Panc1 (cell line): ENCODE data around the gene ARID5B. TPM values are rescaled to one million over a fixed set of nuclear protein-coding genes. Genes with fewer than 3 reads are reported as not detected.

ENCODE experiments used
- ATAC-seq: fragments of 200-7000 bp; cut with Tn5 transposase; 2 replicates; pipeline ENCODE4 v1.9.1; 2020; ENCODE audit warnings: mild to moderate bottlenecking, moderate library complexity
- BruUV-seq: library from RNA; stranded (reverse); fragments of 400-500 nt; replicated peaks from 2 replicates; lab custom pipeline; 2021; lab: Mats Ljungman, UMichigan
- CTCF ChIA-PET: fragments of 300-600 bp; sonication (Branson Sonifier 250); formaldehyde crosslinking; loops from one replicate; lab custom pipeline; 2022; ENCODE audit warnings: antibody characterized with exemption; lab: Charles Lee
- POLR2A ChIA-PET: fragments of 300-600 bp; sonication (Branson Sonifier 250); formaldehyde crosslinking; loops from one replicate; lab custom pipeline; 2022; ENCODE audit warnings: antibody characterized with exemption; lab: Charles Lee
- DNase-seq: peaks from one replicate; pipeline ENCODE4 v3.0.0-alpha.2; 2010; ENCODE audit warnings: low read depth, low spot score
- H3K27ac ChIP-seq: 2 replicates; pipeline ENCODE4 v1.5.1; 2011; ENCODE audit warnings: mild to moderate bottlenecking, low read length, inconsistent platforms
- H3K27me3 ChIP-seq: fragments of 200-500 bp; sonication (Bioruptor generic); 2 replicates; pipeline ENCODE4 v1.6.0; 2014; ENCODE audit warnings: low read length, inconsistent platforms; ENCODE audit not compliant: control insufficient read depth, insufficient read depth
- H3K36me3 ChIP-seq: fragments of 200-500 bp; sonication (Bioruptor generic); 2 replicates; pipeline ENCODE4 v1.5.1; 2014; ENCODE audit warnings: inconsistent platforms, mild to moderate bottlenecking, low read length, moderate library complexity; ENCODE audit not compliant: control insufficient read depth, insufficient read depth
- H3K4me1 ChIP-seq: 2 replicates; pipeline ENCODE4 v1.5.1; 2011; ENCODE audit warnings: inconsistent platforms, mild to moderate bottlenecking, low read length, moderate library complexity; ENCODE audit not compliant: control insufficient read depth, insufficient read depth
- H3K4me3 ChIP-seq, 2 experiments: 2 replicates each; pipeline ENCODE4 v1.5.1; 2011 to 2012; ENCODE audit warnings: low read depth in 2 of 2, low read length in 2 of 2, mild to moderate bottlenecking in 2 of 2, inconsistent platforms in 1 of 2, moderate library complexity in 1 of 2
- H3K9me3 ChIP-seq: fragments of 200-500 bp; sonication (Bioruptor generic); 2 replicates; pipeline ENCODE4 v1.5.1; 2014; ENCODE audit warnings: low read depth, mild to moderate bottlenecking, inconsistent platforms, low read length, moderate library complexity; ENCODE audit not compliant: control insufficient read depth, insufficient read depth
- POLR2AphosphoS5 ChIP-seq: IDR thresholded peaks from 2 replicates; pipeline ENCODE4 v1.6.1; 2012; ENCODE audit warnings: mild to moderate bottlenecking, low read depth, low read length, moderate library complexity
- SIN3A ChIP-seq: IDR thresholded peaks from 2 replicates; pipeline ENCODE4 v1.6.1; 2012; ENCODE audit warnings: low read depth, mild to moderate bottlenecking, low read length, moderate library complexity, borderline replicate concordance; ENCODE audit not compliant: insufficient read depth
- TCF7L2 ChIP-seq: IDR thresholded peaks from 2 replicates; pipeline ENCODE4 v1.6.1; 2011; ENCODE audit warnings: mild to moderate bottlenecking, low read depth, low read length, inconsistent platforms
- in situ Hi-C: cut with HindIII; loops from 2 replicates; pipeline ENCODE4 v1.10.0; 2016; ENCODE audit warnings: low sequenced_read_pairs, low pct_unique_long_range_greater_than_20kb
- intact Hi-C: fragments of 100-400 bp; cut with micrococcal nuclease; formaldehyde crosslinking; loops from one replicate; pipeline ENCODE4 v1.10.0; 2022; ENCODE audit not compliant: unreplicated experiment
- total RNA-seq: library from RNA; stranded (reverse); gene quantifications from one replicate; pipeline ENCODE4 v1.2.1, GENCODE V29; 2021; ENCODE audit not compliant: unreplicated experiment
- TF ChIP-seq, protein P1 (sequence below): fragments of 450-650 bp; IDR thresholded peaks from 2 replicates; pipeline ENCODE4 v1.5.1; 2017; ENCODE audit warnings: mild to moderate bottlenecking
- TF ChIP-seq, protein P2 (sequence below), 2 experiments: IDR thresholded peaks; 2 replicates each; pipeline ENCODE4 v1.6.1; 2011 to 2012; ENCODE audit warnings: low read depth in 2 of 2, control low read depth in 1 of 2, low read length in 1 of 2, mild to moderate bottlenecking in 1 of 2, moderate library complexity in 1 of 2; ENCODE audit not compliant: insufficient read depth in 1 of 2

Gene ARID5B
- total RNA-seq, 1 experiment from 2014 or later = 22.7 TPM

DNA sequence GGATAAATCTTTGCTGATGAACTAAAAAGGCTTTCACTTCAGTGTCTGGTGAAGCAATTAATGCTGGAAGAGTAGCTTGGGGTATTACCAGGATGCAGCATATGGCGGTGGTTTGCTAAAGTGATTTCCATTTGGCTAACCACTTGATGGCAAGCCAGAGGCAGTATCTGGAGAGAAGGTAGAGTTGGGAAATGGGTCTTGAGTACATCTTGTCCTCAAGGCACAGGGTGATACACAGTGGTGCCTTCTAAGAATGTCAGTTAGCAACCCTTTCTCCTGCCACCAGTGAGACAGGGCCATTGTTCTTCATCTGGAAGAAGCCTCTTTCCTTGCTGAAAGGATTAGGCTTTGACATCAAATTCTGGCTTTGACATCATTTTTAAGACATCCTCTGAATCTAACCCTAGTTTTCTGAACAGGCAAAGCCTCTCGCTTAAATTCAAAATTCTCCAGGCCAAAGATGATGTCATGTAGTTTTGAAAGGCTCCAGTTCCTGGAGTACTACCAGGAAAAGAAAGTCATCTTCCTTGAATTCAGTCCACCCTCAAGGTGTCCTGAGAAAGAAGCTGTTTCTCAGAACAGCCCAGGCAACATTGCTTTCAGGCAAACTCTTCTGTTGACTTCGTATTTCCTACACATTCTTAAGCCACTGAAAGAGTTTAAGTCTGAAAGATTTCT is 162.4 kb downstream of the ARID5B start:
- CTCF ChIA-PET = no interaction called here
- in situ Hi-C loops = no loop called here
- no peaks in the 10 kb centered on the region for H3K27me3 ChIP-seq
- H3K36me3 ChIP-seq = peaks cover 10% of the 10 kb centered on the region
- no peaks in the 10 kb centered on the region for H3K9me3 ChIP-seq
- no TSS peak for BruUV-seq
- H3K4me3 ChIP-seq = no peak overlapping the region
- intact Hi-C loops = no loop called here
- H3K4me1 ChIP-seq = no peaks in the 10 kb centered on the region
- no peak for TF ChIP-seq TCF7L2
- no peak for TF ChIP-seq POLR2AphosphoS5
- TF ChIP-seq, protein P1, sequence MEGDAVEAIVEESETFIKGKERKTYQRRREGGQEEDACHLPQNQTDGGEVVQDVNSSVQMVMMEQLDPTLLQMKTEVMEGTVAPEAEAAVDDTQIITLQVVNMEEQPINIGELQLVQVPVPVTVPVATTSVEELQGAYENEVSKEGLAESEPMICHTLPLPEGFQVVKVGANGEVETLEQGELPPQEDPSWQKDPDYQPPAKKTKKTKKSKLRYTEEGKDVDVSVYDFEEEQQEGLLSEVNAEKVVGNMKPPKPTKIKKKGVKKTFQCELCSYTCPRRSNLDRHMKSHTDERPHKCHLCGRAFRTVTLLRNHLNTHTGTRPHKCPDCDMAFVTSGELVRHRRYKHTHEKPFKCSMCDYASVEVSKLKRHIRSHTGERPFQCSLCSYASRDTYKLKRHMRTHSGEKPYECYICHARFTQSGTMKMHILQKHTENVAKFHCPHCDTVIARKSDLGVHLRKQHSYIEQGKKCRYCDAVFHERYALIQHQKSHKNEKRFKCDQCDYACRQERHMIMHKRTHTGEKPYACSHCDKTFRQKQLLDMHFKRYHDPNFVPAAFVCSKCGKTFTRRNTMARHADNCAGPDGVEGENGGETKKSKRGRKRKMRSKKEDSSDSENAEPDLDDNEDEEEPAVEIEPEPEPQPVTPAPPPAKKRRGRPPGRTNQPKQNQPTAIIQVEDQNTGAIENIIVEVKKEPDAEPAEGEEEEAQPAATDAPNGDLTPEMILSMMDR = no peak
- TF ChIP-seq SIN3A = no peak
- TF ChIP-seq, protein P2, sequence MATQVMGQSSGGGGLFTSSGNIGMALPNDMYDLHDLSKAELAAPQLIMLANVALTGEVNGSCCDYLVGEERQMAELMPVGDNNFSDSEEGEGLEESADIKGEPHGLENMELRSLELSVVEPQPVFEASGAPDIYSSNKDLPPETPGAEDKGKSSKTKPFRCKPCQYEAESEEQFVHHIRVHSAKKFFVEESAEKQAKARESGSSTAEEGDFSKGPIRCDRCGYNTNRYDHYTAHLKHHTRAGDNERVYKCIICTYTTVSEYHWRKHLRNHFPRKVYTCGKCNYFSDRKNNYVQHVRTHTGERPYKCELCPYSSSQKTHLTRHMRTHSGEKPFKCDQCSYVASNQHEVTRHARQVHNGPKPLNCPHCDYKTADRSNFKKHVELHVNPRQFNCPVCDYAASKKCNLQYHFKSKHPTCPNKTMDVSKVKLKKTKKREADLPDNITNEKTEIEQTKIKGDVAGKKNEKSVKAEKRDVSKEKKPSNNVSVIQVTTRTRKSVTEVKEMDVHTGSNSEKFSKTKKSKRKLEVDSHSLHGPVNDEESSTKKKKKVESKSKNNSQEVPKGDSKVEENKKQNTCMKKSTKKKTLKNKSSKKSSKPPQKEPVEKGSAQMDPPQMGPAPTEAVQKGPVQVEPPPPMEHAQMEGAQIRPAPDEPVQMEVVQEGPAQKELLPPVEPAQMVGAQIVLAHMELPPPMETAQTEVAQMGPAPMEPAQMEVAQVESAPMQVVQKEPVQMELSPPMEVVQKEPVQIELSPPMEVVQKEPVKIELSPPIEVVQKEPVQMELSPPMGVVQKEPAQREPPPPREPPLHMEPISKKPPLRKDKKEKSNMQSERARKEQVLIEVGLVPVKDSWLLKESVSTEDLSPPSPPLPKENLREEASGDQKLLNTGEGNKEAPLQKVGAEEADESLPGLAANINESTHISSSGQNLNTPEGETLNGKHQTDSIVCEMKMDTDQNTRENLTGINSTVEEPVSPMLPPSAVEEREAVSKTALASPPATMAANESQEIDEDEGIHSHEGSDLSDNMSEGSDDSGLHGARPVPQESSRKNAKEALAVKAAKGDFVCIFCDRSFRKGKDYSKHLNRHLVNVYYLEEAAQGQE (IDR thresholded peaks at IDR 0.05; ENCODE audit: insufficient read depth in 1 of 2, low read depth in 2 of 2, low read length in 1 of 2) = no peak
- no peak overlapping the region; the same call in 1 of the 2 replicates for H3K27ac ChIP-seq
- POLR2A ChIA-PET = interaction anchor here (0.7 kb wide), 1 partner anchor 13 kb away, joined by 3 read pairs; no protein-coding TSS in a partner anchor
- DNase-seq = no peak
- ATAC-seq = no peak

DNA sequence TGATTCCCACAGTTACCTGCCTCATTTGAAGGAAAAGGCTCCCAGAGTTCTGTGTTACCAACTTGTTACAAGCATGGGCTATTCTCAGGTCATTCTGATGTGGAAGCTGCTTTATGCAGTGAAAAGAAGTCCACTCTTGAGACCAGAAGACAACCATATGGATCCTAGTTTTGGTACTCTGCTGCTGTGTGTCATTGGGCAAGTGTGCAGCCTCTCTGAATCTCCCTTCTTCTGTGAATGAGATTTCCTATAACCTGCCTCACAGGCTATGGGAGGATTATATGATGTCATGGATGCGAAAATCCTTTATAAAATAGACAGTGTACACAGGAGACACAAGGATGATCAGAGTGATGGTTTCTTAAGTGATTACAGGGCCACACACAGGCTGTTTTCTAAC is 166.1 kb downstream of the ARID5B start:
- H3K36me3 ChIP-seq = peaks cover 3% of the 10 kb centered on the region
- POLR2A ChIA-PET = interaction anchor here (0.6 kb wide), 1 partner anchor 75 kb away, joined by 3 read pairs; no protein-coding TSS in a partner anchor

More for the DNA sequence above, 166.1 kb downstream of the ARID5B start:
- Histone ChIP-seq H3K27me3 (no peaks in the 10 kb centered on the region), H3K4me1 (no peaks in the 10 kb centered on the region), H3K27ac (no peak overlapping the region), H3K9me3 (no peaks in the 10 kb centered on the region), H3K4me3 (no peak overlapping the region)
- BruUV-seq = no TSS peak
- TF ChIP-seq, protein P1 = no peak
- TF ChIP-seq, protein P2 (IDR thresholded peaks at IDR 0.05; ENCODE audit: insufficient read depth in 1 of 2, low read depth in 2 of 2, low read length in 1 of 2) = no peak
- TF ChIP-seq SIN3A = no peak
- TF ChIP-seq TCF7L2 = no peak
- TF ChIP-seq POLR2AphosphoS5 = no peak
- intact Hi-C loops = no loop called here
- DNase-seq (no peak), ATAC-seq (no peak)
- CTCF ChIA-PET = no interaction called here
- in situ Hi-C loops = no loop called here
